Activated naive CD8-positive, alpha-beta T cell treated with anti-CD3 and anti-CD28 coated beads, Interleukin-2, amount 10 ng/mL, durations not matched to agents 7 days and 5 days (primary cell): ENCODE measurements around the gene CCDC188. TPM values are rescaled to one million over a fixed set of nuclear protein-coding genes. Genes with fewer than 3 reads are reported as not detected.

Experiments
- ATAC-seq: fragments of 150-1000 bp; cut with Tn5 transposase; one replicate; pipeline ENCODE4 v1.10.0; 2021; ENCODE audit warnings: low read depth, moderate library complexity
- POLR2A ChIA-PET: fragments of 350-600 bp; sonication (Branson Sonifier 250); formaldehyde crosslinking; loops from one replicate; lab custom pipeline; 2021; ENCODE audit warnings: antibody characterized with exemption; lab: Charles Lee
- DNase-seq: peaks from one replicate; pipeline ENCODE4 v3.0.0; 2021
- H3K27ac Mint-ChIP-seq: one replicate; pipeline ENCODE4 v1.8.0; 2022; ENCODE audit warnings: mild to moderate bottlenecking, mixed read lengths
- H3K27me3 Mint-ChIP-seq: one replicate; pipeline ENCODE4 v1.8.0; 2022; ENCODE audit warnings: mild to moderate bottlenecking, moderate library complexity, mixed read lengths
- H3K36me3 Mint-ChIP-seq: one replicate; pipeline ENCODE4 v1.8.0; 2021; ENCODE audit warnings: mild to moderate bottlenecking, mixed read lengths
- H3K4me1 Mint-ChIP-seq: one replicate; pipeline ENCODE4 v1.8.0; 2021; ENCODE audit warnings: mixed read lengths
- H3K4me3 Mint-ChIP-seq: one replicate; pipeline ENCODE4 v1.8.0; 2022; ENCODE audit warnings: mild to moderate bottlenecking, moderate library complexity, mixed read lengths
- H3K9me3 Mint-ChIP-seq: one replicate; pipeline ENCODE4 v1.8.0; 2021; ENCODE audit warnings: mixed read lengths
- total RNA-seq, 2 experiments: library from RNA; stranded (reverse); gene quantifications; one replicate each; pipeline ENCODE4 v1.2.3, GENCODE V29; 2021

Gene CCDC188
- total RNA-seq, 2 experiments from 2014 or later: 0.51 TPM; not detected in 1

DNA sequence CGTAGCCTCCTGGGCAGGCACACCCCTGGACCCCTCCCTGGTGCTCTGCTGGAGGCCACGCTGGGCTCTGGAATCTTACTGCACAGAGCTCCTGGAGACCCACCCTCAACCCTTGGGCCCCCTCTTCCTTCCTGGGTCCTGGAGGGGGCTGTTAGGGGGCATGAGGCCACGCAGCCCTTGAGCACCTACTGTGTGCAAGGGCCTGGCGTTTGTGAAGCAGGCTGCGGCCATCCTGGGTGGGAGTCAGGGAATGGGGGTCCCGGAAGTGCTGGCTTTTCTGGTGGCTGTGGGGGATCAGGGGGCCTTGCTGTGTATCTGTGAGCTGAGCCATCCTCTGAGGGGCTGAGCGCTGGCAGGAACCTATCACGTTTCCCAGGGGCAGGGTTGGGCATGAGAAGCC, 40.9 kb upstream of the CCDC188 start:
- POLR2A ChIA-PET: no interaction called here
- ATAC-seq: no peak
- Mint-ChIP-seq H3K27ac (no peak overlapping the region), H3K9me3 (no peaks in the 10 kb centered on the region), H3K36me3 (no peaks in the 10 kb centered on the region), H3K4me3 (no peak overlapping the region), H3K27me3 (no peaks in the 10 kb centered on the region), H3K4me1 (no peaks in the 10 kb centered on the region)
- DNase-seq: no peak

DNA sequence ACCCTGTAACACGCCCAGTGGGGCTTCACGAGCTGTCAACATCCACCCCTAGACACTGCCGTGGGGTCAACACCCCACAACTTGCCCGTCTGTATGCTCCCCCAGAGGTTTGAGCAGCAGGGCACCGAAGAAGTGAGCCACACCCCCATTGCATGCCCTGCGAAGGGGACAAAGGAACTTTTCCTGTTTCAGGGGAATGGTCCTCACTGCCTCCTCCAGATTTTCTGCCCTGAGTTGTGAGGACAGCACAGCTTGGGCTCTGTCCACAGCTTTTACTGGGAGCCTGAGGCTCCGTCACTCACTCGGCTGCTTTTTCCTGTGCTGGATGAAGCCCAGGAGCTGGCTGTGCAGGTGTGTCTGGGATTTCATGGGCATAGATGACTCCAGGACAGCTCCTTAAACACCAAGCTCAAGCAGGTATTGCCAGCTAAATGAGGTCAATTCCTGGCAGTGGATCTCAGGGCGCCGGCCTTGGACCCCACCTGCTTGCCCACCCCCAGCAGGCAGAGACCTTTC, 40.2 kb upstream of the CCDC188 start:
- H3K27me3 Mint-ChIP-seq: no peaks in the 10 kb centered on the region
- DNase-seq (no peak), ATAC-seq (no peak)
- no peaks in the 10 kb centered on the region for H3K4me1 Mint-ChIP-seq
- no peak overlapping the region for H3K4me3 Mint-ChIP-seq
- H3K36me3 Mint-ChIP-seq: no peaks in the 10 kb centered on the region
- H3K27ac Mint-ChIP-seq: no peak overlapping the region
- POLR2A ChIA-PET: no interaction called here
- no peaks in the 10 kb centered on the region for H3K9me3 Mint-ChIP-seq

DNA sequence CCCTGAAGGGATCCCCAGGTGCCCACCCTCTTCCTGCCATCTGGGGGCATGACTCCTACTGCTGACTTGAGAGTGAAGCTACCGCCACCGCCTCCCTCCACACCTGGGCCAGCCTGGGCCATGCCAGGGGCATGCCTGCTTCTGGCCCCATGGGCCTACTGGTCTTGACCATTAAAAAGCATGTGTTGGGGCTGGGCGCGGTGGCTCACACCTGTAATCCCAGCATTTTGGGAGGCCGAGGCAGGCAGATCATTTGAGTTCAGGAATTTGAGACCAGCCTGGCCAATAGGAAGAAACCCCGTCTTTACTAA, 37.7 kb upstream of the CCDC188 start:
- no peak overlapping the region for H3K4me3 Mint-ChIP-seq
- DNase-seq (no peak), ATAC-seq (no peak)
- POLR2A ChIA-PET: no interaction called here
- H3K27ac Mint-ChIP-seq: no peak overlapping the region
- H3K36me3 Mint-ChIP-seq: no peaks in the 10 kb centered on the region
- no peaks in the 10 kb centered on the region for H3K4me1 Mint-ChIP-seq
- H3K9me3 Mint-ChIP-seq: no peaks in the 10 kb centered on the region
- no peaks in the 10 kb centered on the region for H3K27me3 Mint-ChIP-seq

DNA sequence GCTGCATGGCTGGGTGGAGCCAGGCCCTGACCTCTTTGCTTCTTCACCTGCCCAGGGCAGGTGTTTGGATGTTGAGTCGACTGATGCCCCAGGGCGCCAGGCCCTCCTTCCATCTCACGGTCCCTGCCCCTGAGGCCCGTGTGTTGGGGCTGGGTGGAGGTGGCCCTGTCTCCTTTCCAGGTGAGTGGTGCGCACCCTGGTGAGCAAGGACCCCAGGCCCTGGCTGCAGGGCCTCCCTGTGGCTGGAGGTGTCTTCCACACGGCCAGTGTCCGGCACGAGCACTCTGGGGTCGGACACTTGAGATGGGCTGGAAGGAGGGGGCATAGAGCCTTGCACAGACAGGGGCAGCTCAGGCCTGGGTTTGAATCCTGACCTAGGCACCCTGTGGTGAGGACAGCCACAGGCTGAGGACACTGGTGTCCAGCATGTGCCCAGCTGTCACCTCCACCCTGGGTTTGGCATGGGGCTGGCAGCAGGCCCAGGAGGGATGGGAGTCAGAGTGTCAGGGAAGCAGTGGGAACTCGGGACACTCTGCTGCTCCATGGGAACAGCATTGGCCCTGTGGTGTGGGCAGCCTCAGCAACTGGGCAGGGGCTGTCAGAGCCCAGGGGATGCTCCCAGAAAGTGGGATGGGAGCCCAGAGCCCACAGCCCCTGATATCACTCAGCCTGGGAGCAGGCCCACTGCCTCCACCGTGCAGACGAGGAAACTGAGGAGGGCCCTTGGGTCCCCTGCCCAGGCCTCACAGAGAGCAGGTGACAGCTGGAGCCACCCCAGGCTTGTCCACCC, 37.1 kb upstream of the CCDC188 start:
- Mint-ChIP-seq H3K4me1 (no peaks in the 10 kb centered on the region), H3K36me3 (no peaks in the 10 kb centered on the region), H3K27ac (no peak overlapping the region), H3K27me3 (no peaks in the 10 kb centered on the region), H3K9me3 (no peaks in the 10 kb centered on the region), H3K4me3 (no peak overlapping the region)
- POLR2A ChIA-PET: no interaction called here
- DNase-seq (no peak), ATAC-seq (no peak)

GRCh38 chr22:20186871-20187546, 36.2 kb upstream of the CCDC188 start:
- POLR2A ChIA-PET: no interaction called here
- H3K4me1 Mint-ChIP-seq: no peaks in the 10 kb centered on the region

DNA sequence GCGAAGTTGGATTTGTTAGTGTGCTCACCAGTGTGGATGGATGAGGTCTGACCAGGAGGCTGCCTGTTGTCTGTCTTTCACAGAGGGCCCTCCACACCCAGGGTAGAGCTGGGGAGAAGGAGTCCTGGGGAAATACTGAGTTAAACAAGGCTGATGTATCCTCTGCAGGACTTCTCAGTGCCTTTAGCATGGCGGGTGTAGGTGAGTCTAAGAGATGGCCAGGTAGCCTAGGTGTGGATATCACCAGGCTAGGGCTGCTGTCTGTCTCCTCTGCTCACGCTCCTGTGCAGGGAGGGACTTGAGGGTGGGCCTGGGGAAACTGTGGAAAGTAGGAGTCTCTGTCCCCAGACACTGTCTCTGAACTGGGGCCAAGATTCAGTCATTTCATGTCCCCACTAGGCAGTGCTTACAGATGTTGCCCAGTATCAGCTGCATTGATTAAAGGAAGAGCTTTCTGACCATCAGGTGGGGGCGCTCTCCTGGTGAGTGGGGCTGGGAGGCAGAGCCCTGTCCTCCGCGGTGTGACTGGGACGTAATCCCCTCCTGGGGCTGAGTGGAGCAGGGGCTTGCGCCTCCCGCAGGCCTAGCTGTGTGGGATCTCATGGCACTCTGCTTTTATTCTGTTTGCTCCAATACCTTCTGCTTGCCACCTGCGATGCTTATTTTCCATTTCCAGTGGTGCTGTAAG, 35.5 kb upstream of the CCDC188 start:
- Mint-ChIP-seq H3K27ac (no peak overlapping the region), H3K9me3 (no peaks in the 10 kb centered on the region), H3K4me1 (no peaks in the 10 kb centered on the region), H3K36me3 (no peaks in the 10 kb centered on the region), H3K4me3 (no peak overlapping the region), H3K27me3 (no peaks in the 10 kb centered on the region)
- DNase-seq: no peak
- POLR2A ChIA-PET: no interaction called here
- ATAC-seq: no peak

More at GRCh38 chr22:20186871-20187546, 36.2 kb upstream of the CCDC188 start:
- ATAC-seq (no peak), DNase-seq (no peak)
- Mint-ChIP-seq H3K27me3 (no peaks in the 10 kb centered on the region), H3K27ac (no peak overlapping the region), H3K4me3 (no peak overlapping the region), H3K36me3 (no peaks in the 10 kb centered on the region), H3K9me3 (no peaks in the 10 kb centered on the region)

DNA sequence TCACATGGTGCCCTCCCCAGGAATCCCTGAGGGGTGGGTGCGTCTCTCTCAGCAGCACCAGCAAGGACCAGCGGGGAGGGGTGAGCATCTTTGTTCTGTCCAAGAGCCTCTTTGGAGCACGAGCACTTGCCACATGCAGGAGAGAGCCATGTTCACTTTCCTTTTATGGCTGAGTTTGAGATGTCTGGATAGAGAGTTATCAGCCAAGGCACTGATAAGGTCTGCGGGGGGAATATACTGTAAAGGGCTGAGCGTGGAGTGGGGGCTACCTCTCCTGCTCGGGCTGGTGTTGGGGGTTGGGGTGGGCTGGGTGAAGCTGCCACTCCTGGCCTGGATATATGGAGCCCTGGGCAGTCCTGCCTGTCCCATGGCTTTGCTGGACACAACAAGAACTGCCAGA, 34.9 kb upstream of the CCDC188 start:
- DNase-seq (no peak), ATAC-seq (no peak)
- Mint-ChIP-seq H3K4me3 (no peak overlapping the region), H3K27me3 (no peaks in the 10 kb centered on the region), H3K27ac (no peak overlapping the region), H3K36me3 (no peaks in the 10 kb centered on the region), H3K4me1 (no peaks in the 10 kb centered on the region), H3K9me3 (no peaks in the 10 kb centered on the region)
- POLR2A ChIA-PET: no interaction called here

DNA sequence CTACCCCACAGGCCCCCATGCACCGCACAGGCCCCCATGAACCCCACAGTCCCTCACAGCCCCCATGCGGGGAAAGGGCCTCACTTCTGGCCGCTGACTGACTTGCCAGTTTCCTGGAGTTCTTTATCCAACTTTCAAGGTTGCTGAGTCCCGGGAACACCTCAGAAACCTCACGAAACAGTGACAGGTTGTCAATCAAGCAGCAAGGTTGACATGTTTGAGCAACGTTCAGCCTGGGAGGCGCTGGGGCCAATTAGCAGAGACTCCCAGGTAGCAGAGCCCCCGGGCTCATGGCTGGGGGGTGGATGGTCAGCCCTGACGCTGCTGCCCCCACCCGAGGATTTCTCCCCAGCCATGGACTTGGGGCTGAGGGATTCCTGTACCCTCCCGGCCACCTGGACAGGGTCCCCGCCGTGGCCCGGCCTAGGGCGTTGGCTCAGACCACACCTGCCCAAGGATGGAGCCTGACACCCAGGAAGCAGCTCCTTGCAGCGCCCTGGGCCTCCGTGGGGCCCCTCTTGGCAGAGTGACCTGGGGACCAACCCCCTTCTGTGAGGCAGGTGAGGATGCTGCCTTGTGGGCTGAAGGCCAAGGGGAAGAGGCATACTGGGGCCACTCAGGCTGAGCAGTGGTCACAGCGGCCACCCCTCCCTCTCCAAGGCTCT, 33.8 kb upstream of the CCDC188 start:
- POLR2A ChIA-PET: no interaction called here
- Mint-ChIP-seq H3K27me3 (no peaks in the 10 kb centered on the region), H3K9me3 (no peaks in the 10 kb centered on the region), H3K27ac (no peak overlapping the region), H3K4me1 (no peaks in the 10 kb centered on the region), H3K4me3 (no peak overlapping the region), H3K36me3 (no peaks in the 10 kb centered on the region)
- ATAC-seq (no peak), DNase-seq (no peak)

DNA sequence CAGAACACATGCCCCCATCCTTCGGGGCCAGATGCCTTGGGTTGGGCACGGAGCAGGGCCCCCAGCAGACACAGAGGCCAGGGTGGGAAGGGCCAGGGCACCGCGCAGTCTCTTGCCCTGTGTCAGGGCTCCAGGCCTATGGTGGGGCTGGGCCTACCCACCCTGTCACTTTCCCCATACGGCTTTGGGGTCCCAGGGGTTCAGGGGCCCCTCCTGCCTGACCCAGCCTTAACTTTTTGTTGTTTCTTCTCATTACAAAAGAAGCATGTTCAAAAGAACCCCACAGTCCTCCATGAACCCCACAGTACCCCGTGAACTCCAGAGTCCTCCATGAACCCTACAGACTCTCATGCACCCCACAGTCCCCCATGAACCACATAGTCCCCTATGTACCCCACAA, 33.0 kb upstream of the CCDC188 start:
- no peaks in the 10 kb centered on the region for H3K4me1 Mint-ChIP-seq
- H3K27me3 Mint-ChIP-seq: no peaks in the 10 kb centered on the region
- no peak overlapping the region for H3K4me3 Mint-ChIP-seq
- H3K36me3 Mint-ChIP-seq: no peaks in the 10 kb centered on the region
- DNase-seq (no peak), ATAC-seq (no peak)
- POLR2A ChIA-PET: no interaction called here
- no peak overlapping the region for H3K27ac Mint-ChIP-seq
- H3K9me3 Mint-ChIP-seq: no peaks in the 10 kb centered on the region

- ATAC-seq: no peak
- POLR2A ChIA-PET: no interaction called here
- Mint-ChIP-seq H3K27ac (no peak overlapping the region), H3K4me3 (no peak overlapping the region), H3K4me1 (no peaks in the 10 kb centered on the region), H3K9me3 (no peaks in the 10 kb centered on the region), H3K36me3 (no peaks in the 10 kb centered on the region), H3K27me3 (no peaks in the 10 kb centered on the region)
- DNase-seq: no peak
Observed at GRCh38 chr22:20183101-20183500, 32.2 kb upstream of the CCDC188 start.

- H3K4me1 Mint-ChIP-seq: no peaks in the 10 kb centered on the region
- ATAC-seq: no peak
- POLR2A ChIA-PET: no interaction called here
- H3K27me3 Mint-ChIP-seq: no peaks in the 10 kb centered on the region
- H3K36me3 Mint-ChIP-seq: no peaks in the 10 kb centered on the region
- DNase-seq: no peak
- H3K9me3 Mint-ChIP-seq: no peaks in the 10 kb centered on the region
- no peak overlapping the region for H3K4me3 Mint-ChIP-seq
- no peak overlapping the region for H3K27ac Mint-ChIP-seq
Observed at GRCh38 chr22:20182365-20182764, 31.5 kb upstream of the CCDC188 start.

DNA sequence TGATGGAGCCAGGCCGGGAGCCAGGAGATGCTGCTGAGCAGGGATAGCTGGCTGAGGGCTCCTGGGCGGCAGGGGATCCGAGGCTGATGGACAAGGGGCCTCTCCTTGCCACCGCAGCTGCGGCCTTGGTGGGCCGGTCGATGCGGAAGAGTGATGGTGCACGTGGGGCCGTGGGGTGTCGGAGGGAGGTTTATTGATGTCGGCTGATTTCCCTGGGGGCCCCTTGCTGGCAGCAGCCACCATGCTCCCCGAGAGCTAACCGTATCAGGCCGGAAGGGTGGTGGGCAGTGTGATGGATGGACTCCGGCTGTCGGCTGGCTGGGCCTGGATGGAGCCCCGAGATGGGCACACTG, 31.0 kb upstream of the CCDC188 start:
- POLR2A ChIA-PET: no interaction called here
- no peak for ATAC-seq
- no peaks in the 10 kb centered on the region for H3K9me3 Mint-ChIP-seq

DNA sequence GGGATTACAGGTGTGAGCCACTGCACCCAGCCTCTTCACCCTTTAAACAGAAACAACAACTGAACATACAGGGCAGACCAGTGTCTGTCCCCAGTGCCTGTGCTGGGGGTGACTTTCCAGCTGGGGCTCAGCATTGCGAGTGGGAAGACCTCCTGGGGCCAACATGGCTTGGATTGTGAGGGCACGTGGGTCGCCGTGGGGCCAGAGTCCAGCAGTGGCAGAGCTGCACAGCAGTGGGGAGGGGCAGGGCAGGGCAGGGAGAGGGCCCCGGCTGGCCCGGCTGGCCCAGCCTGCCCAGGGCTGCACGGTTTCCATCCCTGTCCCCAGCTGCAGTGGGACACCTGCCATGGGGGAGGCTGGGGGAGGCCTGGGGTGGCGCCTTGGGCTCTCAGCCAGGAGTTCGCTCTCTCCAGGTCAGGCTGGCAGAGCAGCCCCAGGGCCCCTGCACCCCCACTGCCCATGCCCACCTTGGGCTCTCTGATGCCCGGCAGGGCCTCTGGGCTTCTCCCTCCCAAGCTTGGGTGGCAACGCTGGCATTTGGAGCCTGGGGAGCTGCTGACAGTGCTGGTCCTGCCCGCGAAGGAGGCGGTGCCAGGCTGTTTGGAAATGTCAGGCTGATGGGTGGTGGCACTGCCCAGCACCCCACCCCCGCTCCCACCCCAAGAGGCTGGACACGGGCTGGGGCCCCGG, 30.5 kb upstream of the CCDC188 start:
- Mint-ChIP-seq H3K27me3 (no peaks in the 10 kb centered on the region), H3K27ac (no peak overlapping the region), H3K36me3 (no peaks in the 10 kb centered on the region), H3K4me1 (no peaks in the 10 kb centered on the region), H3K9me3 (no peaks in the 10 kb centered on the region), H3K4me3 (no peak overlapping the region)
- ATAC-seq: no peak
- DNase-seq: no peak
- POLR2A ChIA-PET: no interaction called here

More for the DNA sequence above, 31.0 kb upstream of the CCDC188 start:
- no peaks in the 10 kb centered on the region for H3K27me3 Mint-ChIP-seq
- H3K4me1 Mint-ChIP-seq: no peaks in the 10 kb centered on the region
- DNase-seq: no peak
- H3K27ac Mint-ChIP-seq: no peak overlapping the region
- no peak overlapping the region for H3K4me3 Mint-ChIP-seq
- no peaks in the 10 kb centered on the region for H3K36me3 Mint-ChIP-seq
